Heart right ventricle (tissue), 16 donors: ENCODE data around the gene RIPPLY1. TPM values are rescaled to one million over a fixed set of nuclear protein-coding genes. Genes with fewer than 3 reads are reported as not detected.

ENCODE experiments used
- ATAC-seq, 8 donors: fragments of 200-7000 bp; cut with Tn5 transposase; one replicate each; pipeline ENCODE4 v1.9.1; 2020; ENCODE audit warnings: mild to moderate bottlenecking in 8 of 8, moderate library complexity in 8 of 8, moderate number of reproducible peaks in 1 of 8
- DNase-seq, 2 donors: peaks; one replicate each; pipeline ENCODE4 v3.0.0-alpha.2; 2020
- H3K27ac ChIP-seq, 10 donors: fragments of 200-600 bp; sonication (generic) in 2 of 10; one replicate each; pipeline versions ENCODE4 v1.5.0 to v1.8.0; 2020 to 2022; ENCODE audit warnings: mild to moderate bottlenecking in 3 of 10
- H3K27me3 ChIP-seq, 7 donors: fragments of 200-600 bp; one replicate each; pipeline ENCODE4 v1.8.0; 2021 to 2022; ENCODE audit warnings: mild to moderate bottlenecking in 2 of 7
- H3K36me3 ChIP-seq, 9 donors: fragments of 200-600 bp; sonication (generic) in 1 of 9; one replicate each; pipeline versions ENCODE4 v1.5.0 to v1.8.0; 2020 to 2022; ENCODE audit warnings: mild to moderate bottlenecking in 2 of 9
- H3K4me1 ChIP-seq, 9 donors: fragments of 200-600 bp; sonication (generic) in 1 of 9; one replicate each; pipeline versions ENCODE4 v1.5.0 to v1.8.0; 2020 to 2022; ENCODE audit warnings: mild to moderate bottlenecking in 4 of 9
- H3K4me3 ChIP-seq, 10 donors: fragments of 200-600 bp; sonication (generic) in 2 of 10; one replicate each; pipeline versions ENCODE4 v1.5.0 to v1.8.0; 2020 to 2022; ENCODE audit warnings: mild to moderate bottlenecking in 7 of 10, moderate library complexity in 2 of 10
- H3K9me3 ChIP-seq, 11 donors: fragments of 200-600 bp in 10 of 11; sonication (generic) in 2 of 11; one replicate each; pipeline versions ENCODE4 v1.5.0 to v1.8.0; 2013 to 2022; ENCODE audit warnings: mild to moderate bottlenecking in 2 of 11, control low read depth in 1 of 11, moderate library complexity in 1 of 11
- CTCF ChIP-seq, 9 donors: fragments of 200-600 bp; sonication (generic) in 2 of 9; IDR thresholded peaks; one replicate each; pipeline versions ENCODE4 v1.5.0 to v1.8.0; 2021 to 2022; ENCODE audit warnings: antibody characterized with exemption in 9 of 9, mild to moderate bottlenecking in 5 of 9, moderate library complexity in 1 of 9
- WGBS, 2 donors: extraction: QIAGEN DNeasy Blood & Tissue Kit; methylation state at CpG; one replicate each; pipeline ENCODE4 v1.1.7; 2013; ENCODE audit warnings: inconsistent platforms in 1 of 2; 5-methylcytosine and 5-hydroxymethylcytosine counted together
- intact Hi-C, 10 donors: fragments of 100-400 bp; cut with DNase I; formaldehyde crosslinking; loops; one replicate each; pipeline versions ENCODE4 v1.11.1 to v1.14.2; 2022
- polyA plus RNA-seq, 2 donors: library from polyadenylated mRNA; stranded (reverse); fragments of 200-250 nt; gene quantifications; one replicate each; pipeline ENCODE4 v1.2.3, GENCODE V29; 2013
- total RNA-seq, 10 donors: library from RNA; stranded (reverse); fragmentation: NEBNext Ultra II Directional in 3 of 10; extraction: Animal tissue kit (Norgen Biotek cat#: 25700) in 3 of 10; gene quantifications; one replicate each; pipeline versions ENCODE4 v1.2.1 to v1.2.4, GENCODE V29; 2021 to 2023
- donor health status: Arrhythmogenic right ventricular cardiomyopathy.
- donor health status: ischemic (EF 13 %, LVEDD 7.1; RV severe dilation, severe dysfunction).
- donor health status: healthy with polysubstance abuse.
- donor health status: DM: no; HTN: yes; CAD: no.
- donor health status: DM: no; HTN: no; CAD: no.
- donor health status: ischemic (EF 25% LVEDD 6.9; RV normal size, moderate dysfunction).
- donor health status: ischemic (EF 25% LVEDD 5.7; RV mildly dilated, moderate dysfunction).
- donor health status: healthy.
- donor health status: DM: yes; HTN: yes; CAD: no.
- donor health status: Ischemic cardiomyopathy.
- donor health status: ischemic (EF 35%, LVEDD 5.7; RV mildly dilated, moderate dysfunction).
- donor health status: nonischemic (EF 11% LVEDD 7.7; RV severe dilation, severe dysfunction).
- donor health status: DM: yes; HTN: yes; CAD: no.
- donor health status: PGD.
- donor health status: ischemic (EF 29% LVEDD 5.4; RV normal size, mild dysfunction).
- donor health status: nonischemic (EF 23%, LVEDD 6.1; RV moderate dilation, normal function).

The RIPPLY1 gene
- total and polyA plus RNA-seq, 12 donors, result 0.07 TPM; not detected in 11

GRCh38 chrX:106928227-106928626 lies 25.1 kb upstream of the RIPPLY1 start:
- ATAC-seq, result no peak
- Histone ChIP-seq H3K4me1 (peaks cover 0 to 7% (median 0%) of the 10 kb centered on the region in 9 donors), H3K27me3 (peaks cover 0 to 22% (median 0%) of the 10 kb centered on the region in 7 donors), H3K27ac (no peak overlapping the region), H3K4me3 (no peak overlapping the region), H3K36me3 (no peaks in the 10 kb centered on the region), H3K9me3 (no peaks in the 10 kb centered on the region)
- DNase-seq, result no peak
- 89 to 96% methylated on average over 4 of the region's 4 CpGs for WGBS, 2 donors
- no peak for TF ChIP-seq CTCF (IDR thresholded peaks at IDR 0.05)
- intact Hi-C loops, result no loop called here

GRCh38 chrX:106927700-106928099 lies 24.6 kb upstream of the RIPPLY1 start:
- intact Hi-C loops, result no loop called here
- no peak overlapping the region for H3K4me3 ChIP-seq
- peaks cover 0 to 22% (median 0%) of the 10 kb centered on the region in 7 donors for H3K27me3 ChIP-seq
- ATAC-seq (no peak), DNase-seq (no peak)
- no peaks in the 10 kb centered on the region for H3K36me3 ChIP-seq
- peaks cover 0 to 3% (median 0%) of the 10 kb centered on the region in 9 donors for H3K4me1 ChIP-seq
- no peaks in the 10 kb centered on the region for H3K9me3 ChIP-seq
- WGBS, 2 donors, result 47 to 57% methylated on average over 5 of the region's 5 CpGs
- no peak overlapping the region for H3K27ac ChIP-seq
- TF ChIP-seq CTCF (IDR thresholded peaks at IDR 0.05), result no peak

- DNase-seq (no peak), ATAC-seq (no peak)
- peaks cover 0 to 21% (median 0%) of the 10 kb centered on the region in 7 donors for H3K27me3 ChIP-seq
- no peaks in the 10 kb centered on the region for H3K9me3 ChIP-seq
- no peak overlapping the region for H3K27ac ChIP-seq
- H3K4me1 ChIP-seq, result no peaks in the 10 kb centered on the region
- H3K36me3 ChIP-seq, result no peaks in the 10 kb centered on the region
- intact Hi-C loops, result no loop called here
- H3K4me3 ChIP-seq, result no peak overlapping the region
- 83 to 91% methylated on average over 3 of the region's 3 CpGs for WGBS, 2 donors
- no peak for TF ChIP-seq CTCF (IDR thresholded peaks at IDR 0.05)
These were observed 23.9 kb upstream of the RIPPLY1 start for GRCh38 chrX:106927023-106927422.

GRCh38 chrX:106921637-106922036 lies 18.5 kb upstream of the RIPPLY1 start:
- TF ChIP-seq CTCF (IDR thresholded peaks at IDR 0.05), result no peak
- ATAC-seq, result no peak
- H3K36me3 ChIP-seq, result no peaks in the 10 kb centered on the region
- peaks cover 0 to 8% (median 0%) of the 10 kb centered on the region in 9 donors for H3K4me1 ChIP-seq
- intact Hi-C loops, result no loop called here
- peaks cover 0 to 29% (median 0%) of the 10 kb centered on the region in 7 donors for H3K27me3 ChIP-seq
- DNase-seq, result no peak
- no peaks in the 10 kb centered on the region for H3K9me3 ChIP-seq
- no peak overlapping the region for H3K4me3 ChIP-seq
- 60 to 72% methylated on average over 2 of the region's 2 CpGs for WGBS, 2 donors
- H3K27ac ChIP-seq, result no peak overlapping the region
